Measurements from ENCODE around the gene IL32.
A peak's percentile ranks its signal among the peaks of the same experiment; 100 is the strongest.

The IL32 gene, protein sequence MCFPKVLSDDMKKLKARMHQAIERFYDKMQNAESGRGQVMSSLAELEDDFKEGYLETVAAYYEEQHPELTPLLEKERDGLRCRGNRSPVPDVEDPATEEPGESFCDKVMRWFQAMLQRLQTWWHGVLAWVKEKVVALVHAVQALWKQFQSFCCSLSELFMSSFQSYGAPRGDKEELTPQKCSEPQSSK

DNA sequence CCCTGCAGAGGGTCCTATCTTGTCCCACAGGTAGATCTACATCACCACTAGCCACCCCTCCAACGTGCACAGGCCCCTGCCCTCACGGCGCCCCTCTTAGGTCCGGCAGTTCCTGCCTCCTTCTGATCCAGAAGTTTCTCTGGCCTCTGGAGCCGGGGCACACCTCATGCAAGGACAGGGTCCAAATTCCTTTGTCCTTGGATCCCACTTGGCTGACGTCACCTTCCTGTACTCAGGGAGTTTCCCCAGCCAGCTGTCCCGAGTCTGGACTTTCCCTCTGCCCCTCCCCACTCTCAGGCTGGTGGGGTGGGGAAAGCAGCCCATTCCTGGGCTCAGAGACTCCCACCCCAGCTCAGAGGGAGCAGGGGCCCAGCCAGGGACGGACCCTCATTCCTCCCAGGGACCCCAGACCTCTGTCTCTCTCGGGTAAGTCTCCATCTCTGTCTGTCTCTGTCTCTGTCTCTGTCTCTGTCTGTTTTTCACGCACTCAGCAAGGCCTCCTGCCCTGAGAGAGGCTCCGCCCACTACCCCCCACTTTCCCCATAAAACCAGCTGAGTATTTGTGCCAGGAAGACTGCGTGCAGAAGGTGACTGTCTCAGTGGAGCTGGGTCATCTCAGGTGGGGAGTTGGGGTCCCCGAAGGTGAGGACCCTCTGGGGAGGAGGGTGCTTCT, at the start of gene IL32:
Gene IL32 (plus strand): TSS at position 572 of the 673 bp plus-strand sequence. CDS start 172 bp downstream, outside the sequence.
- DNase-seq (ENCODE audit: low spot score), result peak; percentile 82

DNA sequence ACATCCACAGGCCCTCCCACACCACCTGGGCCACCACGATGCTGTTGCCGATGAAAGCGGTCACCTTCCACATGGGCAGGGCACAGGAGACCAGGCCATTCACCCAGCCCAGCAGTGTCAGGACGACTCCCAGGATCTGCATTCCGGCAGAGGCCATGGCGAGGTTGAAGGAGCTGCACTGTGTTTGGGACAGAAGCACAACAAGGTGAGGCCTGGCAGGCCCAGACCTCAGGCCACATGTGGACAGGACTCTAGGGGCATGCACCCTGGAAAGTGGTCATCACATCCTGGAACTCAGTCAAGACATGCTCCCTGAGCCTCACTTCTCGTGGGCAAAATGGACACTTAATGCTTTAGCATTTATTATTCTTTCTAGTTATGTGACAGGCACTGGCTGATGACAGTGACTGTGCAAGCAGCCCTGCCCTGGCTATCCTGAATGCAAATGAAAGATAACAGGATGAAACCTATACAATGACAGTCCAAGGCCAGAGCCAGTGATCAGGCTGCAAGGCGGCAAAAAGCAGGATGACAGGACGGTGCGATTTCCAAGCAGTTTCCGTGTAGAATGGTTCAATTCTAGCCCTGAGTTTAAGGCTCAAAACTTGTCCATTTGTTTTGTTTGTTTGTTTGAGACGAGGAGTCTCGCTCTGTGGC, 49.4 kb upstream of the IL32 start:
- no peak for DNase-seq (ENCODE audit: low spot score)

DNA sequence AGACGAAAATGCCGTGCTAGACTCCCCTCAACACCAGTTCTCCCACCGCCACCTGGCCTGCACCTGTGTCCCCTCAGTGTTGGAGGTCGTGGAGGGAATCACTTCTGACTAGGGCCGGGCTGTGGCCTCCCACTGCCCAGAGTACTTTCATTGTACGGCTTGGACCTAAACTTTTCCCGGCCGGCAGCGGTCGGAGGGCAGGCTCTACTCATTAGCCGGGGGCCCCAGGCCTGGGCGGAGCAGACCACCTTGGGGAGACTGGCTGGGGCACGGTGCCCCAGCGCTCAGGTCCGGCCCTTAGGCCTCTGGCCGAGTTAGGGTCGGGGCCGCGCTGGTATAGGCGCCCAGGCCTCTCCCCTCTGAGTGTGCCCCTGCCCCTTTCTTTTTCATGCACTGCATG, 48.1 kb upstream of the IL32 start:
- DNase-seq (ENCODE audit: low spot score), result no peak

DNA sequence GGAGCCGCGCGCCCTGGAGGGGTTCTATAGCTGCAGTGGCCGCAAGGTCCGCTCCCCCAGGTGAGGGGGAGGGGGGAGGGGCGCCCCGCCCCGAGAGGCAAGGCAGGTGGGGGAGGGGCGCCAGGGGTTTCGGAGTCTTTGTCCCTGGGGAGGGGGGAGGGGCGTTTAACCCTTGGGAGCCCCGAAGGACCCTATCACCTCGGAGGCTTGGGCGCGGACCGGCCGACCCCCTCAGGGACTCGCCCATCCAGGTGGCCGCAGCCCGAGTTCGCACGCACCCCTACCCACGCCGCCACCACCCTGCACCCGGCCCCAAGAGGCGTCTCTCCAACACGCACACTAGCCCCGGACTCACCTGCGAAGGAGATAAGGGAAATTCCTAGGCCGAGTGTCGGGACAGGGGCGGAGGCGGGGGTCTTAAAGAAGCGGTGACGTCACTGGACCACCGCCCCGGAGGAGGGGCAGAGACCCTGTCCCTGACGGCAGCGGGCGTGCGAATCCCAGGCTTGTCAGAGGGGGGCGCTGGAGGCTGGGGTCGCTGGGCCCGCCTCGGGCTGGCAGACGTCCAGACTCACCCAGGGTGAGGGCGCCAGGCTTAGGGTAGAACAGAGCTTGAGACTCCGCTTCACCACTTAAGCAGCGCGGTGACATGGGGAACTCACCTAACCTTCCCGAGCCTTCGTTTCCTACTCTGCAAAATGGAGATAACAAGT, 47.5 kb upstream of the IL32 start, which contains the start of gene CLDN6:
Gene CLDN6 (minus strand): TSS at position 390 of the 713 bp plus-strand sequence. CDS start 2,162 bp downstream, outside the sequence.
- peak; percentile 27 for DNase-seq (ENCODE audit: low spot score)

DNA sequence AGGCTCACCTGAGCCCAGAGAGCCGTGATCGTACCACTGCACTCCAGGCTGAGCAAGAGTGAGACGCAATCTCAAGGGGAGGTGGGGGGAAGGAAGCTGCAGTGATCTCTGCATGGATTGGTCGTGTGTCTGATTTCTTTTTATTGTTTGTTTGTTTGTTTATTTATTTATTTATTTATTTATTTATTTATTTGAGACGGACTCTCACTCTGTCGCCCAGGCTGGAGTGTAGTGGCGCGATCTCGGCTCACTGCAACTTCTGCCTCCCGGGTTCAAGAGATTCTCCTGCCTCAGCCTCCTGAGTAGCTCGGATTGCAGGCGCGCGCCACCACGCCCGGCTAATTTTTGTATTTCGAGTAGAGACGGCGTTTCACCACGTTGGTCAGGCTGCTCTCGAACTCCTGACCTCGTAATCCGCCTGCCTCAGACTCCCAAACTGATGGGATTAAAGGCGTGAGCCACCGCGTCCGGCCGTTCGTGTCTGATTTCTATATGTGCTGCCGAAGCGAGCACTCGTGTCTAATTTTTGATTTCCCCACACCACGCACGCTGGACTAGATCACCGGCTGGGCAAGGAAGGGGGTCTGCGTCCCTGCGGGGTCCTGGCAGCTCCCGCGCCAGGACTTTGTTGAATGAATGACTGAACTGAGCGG, 45.7 kb upstream of the IL32 start:
- DNase-seq (ENCODE audit: low spot score), result no peak

DNA sequence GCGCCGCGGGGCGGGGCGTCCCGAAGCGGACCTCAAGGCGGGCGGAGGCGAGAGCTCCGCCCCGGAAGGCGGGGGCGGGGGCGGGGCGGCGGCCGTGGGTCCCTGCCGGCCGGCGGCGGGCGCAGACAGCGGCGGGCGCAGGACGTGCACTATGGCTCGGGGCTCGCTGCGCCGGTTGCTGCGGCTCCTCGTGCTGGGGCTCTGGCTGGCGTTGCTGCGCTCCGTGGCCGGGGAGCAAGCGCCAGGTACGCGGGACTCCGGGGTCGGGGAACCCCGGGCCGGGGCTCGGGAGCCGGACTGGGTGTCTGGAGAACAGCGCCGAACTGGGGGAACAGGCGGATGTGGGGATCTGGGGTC, 45.2 kb upstream of the IL32 start, which contains the start of gene TNFRSF12A:
Gene TNFRSF12A (plus strand): TSS at position 122 of the 357 bp plus-strand sequence. CDS start 30 bp downstream, at position 152.
- DNase-seq (ENCODE audit: low spot score), result peak; percentile 66

DNA sequence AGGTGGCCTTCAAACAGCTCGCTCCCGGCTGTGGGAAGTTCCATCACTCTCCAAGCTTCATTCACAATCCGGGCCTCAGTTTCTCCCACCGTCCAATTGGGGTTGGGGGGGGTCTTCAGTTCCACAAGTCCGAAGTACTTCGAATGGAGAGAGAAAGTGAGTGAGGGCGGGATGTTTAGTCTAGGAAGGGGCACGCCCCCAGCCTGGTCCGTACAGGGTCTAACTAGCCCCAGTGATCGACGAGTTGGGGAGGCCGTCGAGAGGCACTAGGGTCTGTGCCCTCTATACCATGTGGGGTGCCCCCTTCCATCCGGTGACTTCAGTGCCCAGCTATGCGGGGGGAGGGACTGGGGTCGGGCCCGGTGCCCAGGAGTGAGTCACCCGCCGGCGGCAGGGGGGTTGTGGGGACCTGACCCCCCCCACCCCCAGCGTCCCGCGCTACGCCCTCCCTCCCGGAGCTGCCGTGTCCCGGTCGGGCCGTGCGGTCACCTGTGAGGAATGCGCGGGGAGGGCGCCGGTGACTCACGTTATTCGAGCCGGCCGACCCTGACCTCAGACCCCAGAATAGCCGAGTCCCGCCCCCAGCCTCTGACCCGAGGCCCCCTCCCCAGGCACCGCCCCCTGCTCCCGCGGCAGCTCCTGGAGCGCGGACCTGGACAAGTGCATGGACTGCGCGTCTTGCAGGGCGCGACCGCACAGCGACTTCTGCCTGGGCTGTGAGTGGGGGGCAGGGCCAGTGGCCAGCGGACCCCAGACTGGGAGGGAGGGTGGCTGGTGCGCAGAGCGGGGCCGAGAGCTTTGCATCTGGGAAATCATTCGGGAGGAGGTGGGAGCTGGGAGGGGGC, 44.6 kb upstream of the IL32 start:
- peak; percentile 80 for DNase-seq (ENCODE audit: low spot score)

DNA sequence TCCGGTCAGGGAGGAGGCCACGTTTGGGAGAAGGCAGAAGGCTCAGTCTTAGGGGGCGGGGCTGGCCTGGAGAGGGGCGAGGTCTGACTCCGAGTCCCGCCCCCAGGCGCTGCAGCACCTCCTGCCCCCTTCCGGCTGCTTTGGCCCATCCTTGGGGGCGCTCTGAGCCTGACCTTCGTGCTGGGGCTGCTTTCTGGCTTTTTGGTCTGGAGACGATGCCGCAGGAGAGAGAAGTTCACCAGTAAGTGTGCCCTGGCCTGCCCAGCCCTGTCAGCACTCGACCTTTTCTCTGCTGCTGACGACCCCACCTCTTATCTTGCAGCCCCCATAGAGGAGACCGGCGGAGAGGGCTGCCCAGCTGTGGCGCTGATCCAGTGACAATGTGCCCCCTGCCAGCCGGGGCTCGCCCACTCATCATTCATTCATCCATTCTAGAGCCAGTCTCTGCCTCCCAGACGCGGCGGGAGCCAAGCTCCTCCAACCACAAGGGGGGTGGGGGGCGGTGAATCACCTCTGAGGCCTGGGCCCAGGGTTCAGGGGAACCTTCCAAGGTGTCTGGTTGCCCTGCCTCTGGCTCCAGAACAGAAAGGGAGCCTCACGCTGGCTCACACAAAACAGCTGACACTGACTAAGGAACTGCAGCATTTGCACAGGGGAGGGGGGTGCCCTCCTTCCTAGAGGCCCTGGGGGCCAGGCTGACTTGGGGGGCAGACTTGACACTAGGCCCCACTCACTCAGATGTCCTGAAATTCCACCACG, 43.8 kb upstream of the IL32 start:
- peak; percentile 87 for DNase-seq (ENCODE audit: low spot score)

DNA sequence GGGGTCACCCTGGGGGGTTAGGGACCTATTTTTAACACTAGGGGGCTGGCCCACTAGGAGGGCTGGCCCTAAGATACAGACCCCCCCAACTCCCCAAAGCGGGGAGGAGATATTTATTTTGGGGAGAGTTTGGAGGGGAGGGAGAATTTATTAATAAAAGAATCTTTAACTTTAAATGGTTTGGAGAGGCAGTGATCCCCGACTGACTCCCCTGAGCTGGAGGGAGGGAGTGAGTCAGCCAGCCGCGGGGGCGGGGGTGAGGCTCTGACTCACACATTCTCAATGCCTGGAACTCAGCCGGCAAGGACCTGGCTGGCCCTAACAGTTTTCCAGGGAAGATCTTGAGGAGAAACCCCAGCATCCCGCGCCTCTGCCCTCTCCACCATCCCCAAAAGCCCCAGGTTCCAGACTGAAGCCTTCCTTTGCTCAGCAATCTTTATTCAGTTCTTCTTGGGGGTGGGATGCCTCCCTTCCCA, 43.2 kb upstream of the IL32 start:
- peak; percentile 89 for DNase-seq (ENCODE audit: low spot score)

DNA sequence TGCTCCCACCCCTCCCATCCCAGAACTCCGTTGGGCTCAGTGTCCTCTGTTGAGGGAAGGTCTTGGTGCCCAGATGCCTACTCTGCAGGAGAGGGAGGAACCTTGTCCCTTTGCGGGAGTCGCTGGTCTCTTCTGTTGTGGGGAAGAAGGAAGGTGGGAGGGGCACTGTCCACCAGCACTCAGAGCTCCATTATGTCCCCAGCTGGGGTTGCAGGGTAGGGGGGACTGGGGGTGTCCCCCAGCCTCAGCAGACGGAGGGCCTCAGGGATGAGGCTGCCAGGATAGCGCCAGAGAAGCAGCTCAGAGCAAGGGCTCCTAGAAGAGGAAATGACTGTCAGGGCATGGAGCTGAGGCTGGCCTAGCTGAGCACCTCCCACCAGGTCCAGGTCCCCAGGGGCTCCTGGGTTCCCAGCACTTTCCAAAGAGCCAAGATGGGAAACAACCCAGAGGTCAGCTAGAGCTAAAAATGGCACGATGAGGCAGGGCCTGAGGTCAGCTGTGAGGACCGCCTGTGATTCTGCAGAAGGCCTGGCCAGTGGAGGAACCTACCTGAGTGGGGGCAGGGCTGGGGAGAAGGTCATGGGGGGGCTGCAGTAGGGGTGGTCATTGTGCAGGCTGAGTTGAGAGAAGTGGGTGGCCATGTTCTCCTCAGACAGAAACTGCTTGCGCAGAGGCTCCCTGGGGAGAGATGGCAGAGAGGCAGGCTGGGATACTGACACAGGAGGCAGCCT, 42.6 kb upstream of the IL32 start:
- DNase-seq (ENCODE audit: low spot score), result peak; percentile 11

DNA sequence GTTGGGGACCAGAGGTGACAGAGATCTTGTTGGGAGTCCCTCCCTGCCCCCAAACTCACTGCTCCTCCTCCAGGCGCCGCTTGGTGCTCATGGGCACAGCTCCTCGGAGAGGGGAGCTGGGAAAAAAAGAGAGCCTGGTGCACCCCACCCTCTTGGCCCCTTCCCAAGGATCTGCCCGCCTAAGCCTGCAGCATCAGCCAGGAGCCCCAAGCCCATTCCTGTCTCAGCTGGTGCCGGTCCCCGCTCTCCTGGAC, 42.1 kb upstream of the IL32 start:
- DNase-seq (ENCODE audit: low spot score), result no peak

DNA sequence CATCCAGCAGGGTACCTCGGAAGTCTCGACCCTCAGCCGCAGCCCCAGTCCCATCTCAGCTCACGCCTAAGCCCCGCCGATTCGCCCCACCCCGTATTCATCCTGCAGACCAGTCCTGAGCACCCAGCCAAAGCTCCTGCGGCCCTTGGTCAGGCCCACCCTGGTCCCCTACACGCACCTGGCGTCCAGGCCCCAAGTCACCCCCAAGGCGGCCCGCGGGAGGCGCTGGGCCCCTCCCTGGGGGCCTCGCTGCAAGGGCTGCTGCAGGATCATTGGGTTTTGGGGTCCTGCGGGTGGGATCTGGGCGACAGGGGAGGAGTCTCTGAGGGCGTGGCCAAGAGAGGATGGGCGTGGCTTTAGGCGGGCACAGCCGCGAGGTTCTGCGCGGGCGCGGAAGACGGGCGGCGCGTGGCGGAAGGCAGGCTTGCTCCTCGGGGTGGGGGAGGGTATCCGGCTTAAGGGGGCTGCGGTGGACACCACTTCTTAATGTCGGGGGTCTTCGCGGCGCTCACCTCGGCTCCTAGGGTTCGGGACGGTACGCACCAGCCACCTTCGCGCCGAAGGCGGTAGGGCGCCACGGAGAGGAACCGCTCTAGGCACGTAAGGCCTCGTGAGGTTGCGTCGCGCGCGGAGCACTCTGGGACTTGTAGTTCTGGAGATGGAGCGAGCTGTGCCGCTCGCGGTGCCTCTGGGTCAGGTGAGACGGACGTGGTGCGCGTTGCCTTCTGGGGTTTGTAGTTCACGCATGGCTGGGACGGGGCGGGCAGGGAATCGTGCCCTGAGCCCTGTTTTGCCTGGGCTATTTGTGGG, 41.6 kb upstream of the IL32 start, which contains the start of the genes HCFC1R1 and THOC6:
Gene HCFC1R1 (minus strand): TSS at position 274 of the 810 bp plus-strand sequence. CDS start 1 bp downstream, at position 273.
Gene THOC6 (plus strand): TSS at position 367 of the 810 bp plus-strand sequence. CDS start 292 bp downstream, at position 659.
- DNase-seq (ENCODE audit: low spot score), result peak; percentile 95

DNA sequence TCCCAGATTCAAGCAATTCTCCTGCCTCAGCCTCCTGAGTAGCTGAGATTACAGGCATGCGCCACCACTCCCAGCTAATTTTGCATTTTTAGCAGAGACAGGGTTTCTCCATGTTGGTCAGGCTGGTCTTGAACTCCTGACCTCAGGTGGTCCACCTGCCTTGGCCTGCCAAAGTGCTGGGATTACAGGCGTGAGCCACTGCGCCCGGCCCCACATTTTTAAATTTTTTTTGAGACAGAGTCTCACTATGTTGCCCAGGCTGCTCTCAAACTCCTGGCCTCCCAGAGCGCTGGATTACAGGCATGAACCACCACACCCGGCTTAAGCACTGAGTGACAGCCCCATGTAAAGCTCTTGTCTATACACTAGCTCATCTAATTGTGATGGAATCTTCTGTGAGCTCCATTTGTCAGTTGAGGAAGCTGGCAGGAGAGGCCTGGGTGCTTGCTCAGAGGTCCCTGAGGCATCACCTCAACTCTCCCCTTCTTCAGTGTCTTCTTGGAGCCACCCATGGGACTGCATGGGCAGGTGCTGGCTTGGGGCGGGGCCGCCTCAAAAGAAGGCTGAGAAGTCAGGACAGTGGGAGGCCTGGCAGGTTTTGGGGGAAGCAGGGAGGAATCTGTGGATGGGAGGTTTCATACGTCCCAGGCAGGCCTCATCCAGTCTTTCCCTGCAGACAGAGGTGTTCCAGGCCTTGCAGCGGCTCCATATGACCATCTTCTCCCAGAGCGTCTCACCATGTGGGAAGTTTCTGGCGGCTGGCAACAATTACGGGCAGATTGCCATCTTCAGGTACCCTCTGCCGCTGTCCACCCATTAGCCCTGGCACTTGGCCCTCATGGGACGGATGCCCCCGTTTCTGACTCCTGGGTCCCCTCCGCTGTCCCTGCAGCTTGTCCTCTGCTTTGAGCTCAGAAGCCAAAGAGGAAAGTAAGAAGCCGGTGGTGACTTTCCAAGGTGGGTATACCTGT, 40.1 kb upstream of the IL32 start:
- no peak for DNase-seq (ENCODE audit: low spot score)

DNA sequence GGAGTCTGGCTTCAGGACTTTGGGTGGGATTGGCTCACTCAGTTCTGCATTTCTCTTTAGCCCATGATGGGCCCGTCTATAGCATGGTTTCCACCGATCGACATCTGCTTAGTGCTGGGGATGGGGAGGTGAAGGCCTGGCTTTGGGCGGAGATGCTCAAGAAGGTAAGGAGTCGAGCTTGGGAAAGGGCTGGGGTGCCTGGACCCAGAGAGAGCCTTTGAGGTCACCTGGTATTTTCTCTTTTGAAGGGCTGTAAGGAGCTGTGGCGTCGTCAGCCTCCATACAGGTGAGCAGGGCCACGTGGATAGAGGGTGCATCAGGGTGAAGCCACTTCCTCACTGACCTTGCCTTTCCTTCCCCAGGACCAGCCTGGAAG, 39.4 kb upstream of the IL32 start:
- no peak for DNase-seq (ENCODE audit: low spot score)

DNA sequence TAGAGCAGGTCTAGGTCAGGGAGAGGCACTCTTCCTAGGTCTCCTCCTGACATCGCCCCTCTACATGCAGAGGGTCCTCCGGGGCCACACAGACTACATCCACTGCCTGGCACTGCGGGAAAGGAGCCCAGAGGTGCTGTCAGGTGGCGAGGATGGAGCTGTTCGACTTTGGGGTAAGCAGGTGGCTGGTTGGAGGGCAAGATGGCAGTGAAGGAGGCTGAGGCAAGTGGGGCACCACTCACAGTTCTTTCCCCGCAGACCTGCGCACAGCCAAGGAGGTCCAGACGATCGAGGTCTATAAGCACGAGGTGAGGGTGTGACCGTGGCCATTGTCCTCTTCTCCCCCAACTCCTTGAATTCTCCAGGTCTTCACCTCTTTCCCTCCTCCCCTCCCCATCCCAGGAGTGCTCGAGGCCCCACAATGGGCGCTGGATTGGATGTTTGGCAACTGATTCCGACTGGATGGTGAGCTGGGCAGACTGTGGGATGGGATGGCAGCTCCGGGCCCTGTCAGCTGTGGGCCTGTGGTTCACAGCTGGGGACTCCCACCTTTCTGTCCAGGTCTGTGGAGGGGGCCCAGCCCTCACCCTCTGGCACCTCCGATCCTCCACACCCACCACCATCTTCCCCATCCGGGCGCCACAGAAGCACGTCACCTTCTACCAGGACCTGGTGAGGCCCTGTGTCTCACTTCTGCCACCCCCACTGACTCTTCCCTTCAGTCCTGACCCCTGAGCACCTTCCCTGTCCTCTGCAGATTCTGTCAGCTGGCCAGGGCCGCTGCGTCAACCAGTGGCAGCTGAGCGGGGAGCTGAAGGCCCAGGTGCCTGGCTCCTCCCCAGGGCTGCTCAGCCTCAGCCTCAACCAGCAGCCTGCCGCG, 38.6 kb upstream of the IL32 start:
- DNase-seq (ENCODE audit: low spot score), result no peak

DNA sequence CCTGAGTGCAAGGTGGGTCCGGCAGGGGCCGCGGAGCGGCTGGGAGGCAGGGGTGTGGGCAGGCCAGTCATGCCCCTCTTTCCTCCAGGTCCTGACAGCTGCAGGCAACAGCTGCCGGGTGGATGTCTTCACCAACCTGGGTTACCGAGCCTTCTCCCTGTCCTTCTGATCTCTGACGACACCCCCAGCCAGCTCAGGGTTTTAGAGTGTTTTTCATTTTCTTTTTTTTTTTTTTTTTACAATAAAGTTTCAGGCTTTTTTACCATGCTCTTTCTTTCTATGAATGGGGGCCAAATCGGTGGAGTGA, 38.0 kb upstream of the IL32 start:
- no peak for DNase-seq (ENCODE audit: low spot score)
